Liver (tissue), 9 donors: Measurements from ENCODE around the gene TSPYL6. TPM values are rescaled to one million over a fixed set of nuclear protein-coding genes. Genes with fewer than 3 reads are reported as not detected.

ENCODE experiments used
- DNase-seq: peaks from one replicate; pipeline ENCODE4 v3.0.0-alpha.2; 2017; ENCODE audit warnings: low spot score
- H3K27ac ChIP-seq, 2 donors: one replicate each; pipeline ENCODE4 v1.7.0; 2013; ENCODE audit warnings: inconsistent platforms in 2 of 2, low read length in 2 of 2, control low read depth in 1 of 2, low read depth in 1 of 2, mild to moderate bottlenecking in 1 of 2
- H3K27me3 ChIP-seq, 4 donors: one replicate each; pipeline versions ENCODE4 v1.6.1 to v1.7.0; 2013; ENCODE audit warnings: low read length in 3 of 4, inconsistent platforms in 1 of 4, mild to moderate bottlenecking in 1 of 4, moderate library complexity in 1 of 4; ENCODE audit not compliant: control insufficient read depth in 4 of 4, insufficient read depth in 4 of 4
- H3K36me3 ChIP-seq, 4 donors: one replicate each; pipeline versions ENCODE4 v1.6.1 to v1.7.0; 2013; ENCODE audit warnings: low read length in 3 of 4, mild to moderate bottlenecking in 3 of 4, low read depth in 1 of 4, moderate library complexity in 1 of 4; ENCODE audit not compliant: control insufficient read depth in 4 of 4, insufficient read depth in 3 of 4
- H3K4me1 ChIP-seq, 4 donors: one replicate each; pipeline versions ENCODE4 v1.6.1 to v1.7.0; 2013; ENCODE audit warnings: low read length in 3 of 4, mild to moderate bottlenecking in 3 of 4, moderate library complexity in 1 of 4; ENCODE audit not compliant: control insufficient read depth in 4 of 4, insufficient read depth in 4 of 4
- H3K4me3 ChIP-seq, 3 donors: one replicate each; pipeline versions ENCODE4 v1.6.1 to v1.7.0; 2013; ENCODE audit warnings: low read length in 3 of 3, control low read depth in 1 of 3, low read depth in 1 of 3, mild to moderate bottlenecking in 1 of 3
- H3K9ac ChIP-seq, 2 donors: one replicate each; pipeline ENCODE4 v1.7.0; 2013; ENCODE audit warnings: low read length in 2 of 2, mild to moderate bottlenecking in 2 of 2, moderate library complexity in 2 of 2, control low read depth in 1 of 2, low read depth in 1 of 2
- H3K9me3 ChIP-seq, 4 donors: one replicate each; pipeline versions ENCODE4 v1.6.1 to v1.7.0; 2013; ENCODE audit warnings: low read length in 3 of 4; ENCODE audit not compliant: control insufficient read depth in 4 of 4
- CTCF ChIP-seq: fragments of 150-350 bp; IDR thresholded peaks from 2 replicates; pipeline ENCODE4 v1.5.1; 2017; ENCODE audit warnings: improper control_type of control experiment, low read depth, low read length; ENCODE audit not compliant: missing input control
- FOXA1 ChIP-seq: IDR thresholded peaks from 2 replicates; pipeline ENCODE4 v1.6.1; 2016; ENCODE audit warnings: antibody characterized with exemption
- FOXA2 ChIP-seq: IDR thresholded peaks from 2 replicates; pipeline ENCODE4 v1.6.1; 2016; ENCODE audit warnings: antibody characterized with exemption
- GABPA ChIP-seq, 2 donors: IDR thresholded peaks in 1 of 2; conservative IDR thresholded peaks in 1 of 2; 2 replicates each; pipeline ENCODE4 v1.6.1; 2016; ENCODE audit warnings: antibody characterized with exemption in 2 of 2, mild to moderate bottlenecking in 1 of 2, moderate library complexity in 1 of 2
- HNF4A ChIP-seq, 2 donors: conservative IDR thresholded peaks; 2 replicates each; pipeline ENCODE4 v1.6.1; 2016; ENCODE audit warnings: antibody characterized with exemption in 2 of 2, mild to moderate bottlenecking in 2 of 2
- HNF4G ChIP-seq: IDR thresholded peaks from 2 replicates; pipeline ENCODE4 v1.6.1; 2016; ENCODE audit warnings: antibody characterized with exemption
- JUND ChIP-seq, 2 donors: IDR thresholded peaks; 2 replicates each; pipeline ENCODE4 v1.6.1; 2016; ENCODE audit warnings: antibody characterized with exemption in 2 of 2
- NR2F2 ChIP-seq: IDR thresholded peaks from 2 replicates; pipeline ENCODE4 v1.6.1; 2016; ENCODE audit warnings: antibody characterized with exemption
- RAD21 ChIP-seq, 2 donors: IDR thresholded peaks; 2 replicates each; pipeline ENCODE4 v1.6.1; 2016; ENCODE audit warnings: antibody characterized with exemption in 2 of 2, mild to moderate bottlenecking in 2 of 2
- RXRA ChIP-seq, 2 donors: IDR thresholded peaks; 2 replicates each; pipeline ENCODE4 v1.6.1; 2017 to 2018; ENCODE audit warnings: antibody characterized with exemption in 2 of 2, mild to moderate bottlenecking in 1 of 2
- SP1 ChIP-seq: IDR thresholded peaks from 2 replicates; pipeline ENCODE4 v1.6.1; 2018; ENCODE audit warnings: antibody characterized with exemption, mild to moderate bottlenecking
- TAF1 ChIP-seq: conservative IDR thresholded peaks from 2 replicates; pipeline ENCODE4 v1.6.1; 2016; ENCODE audit warnings: antibody characterized with exemption, mild to moderate bottlenecking
- YY1 ChIP-seq: IDR thresholded peaks from 2 replicates; pipeline ENCODE4 v1.6.1; 2016; ENCODE audit warnings: antibody characterized with exemption, mild to moderate bottlenecking
- ZBTB33 ChIP-seq: IDR thresholded peaks from 2 replicates; pipeline ENCODE4 v1.6.1; 2016; ENCODE audit warnings: antibody characterized with exemption
- WGBS: extraction: QIAGEN DNeasy Blood & Tissue Kit; methylation state at CpG from one replicate; pipeline ENCODE4 v1.1.7; 2013; 5-methylcytosine and 5-hydroxymethylcytosine counted together
- polyA plus RNA-seq, 2 donors: library from polyadenylated mRNA; stranded (reverse) in 1 of 2; unstranded in 1 of 2; fragments of 200-250 nt in 1 of 2; fragments of >200 nt in 1 of 2; fragmentation: Nextera tagmentation in 1 of 2; extraction: Ambion mirVana in 1 of 2; gene quantifications; one replicate each; pipeline versions ENCODE4 v1.2.1 to v1.2.3, GENCODE V29; 2013 to 2015
- total RNA-seq, 2 donors: library from RNA; depleted of rRNA; stranded (reverse); fragments of >200 nt; gene quantifications; one replicate each; pipeline ENCODE4 v1.2.3, GENCODE V29; 2014
- TF ChIP-seq, protein P1 (sequence below): IDR thresholded peaks from 2 replicates; pipeline ENCODE4 v1.6.1; 2016; ENCODE audit warnings: antibody characterized with exemption
- TF ChIP-seq, protein P2 (sequence below): IDR thresholded peaks from 2 replicates; pipeline ENCODE4 v1.6.1; 2016; ENCODE audit warnings: antibody characterized with exemption, mild to moderate bottlenecking
- donor health status: healthy.
- donor health status: healthy.
- donor health status: healthy.
- donor health status: healthy.
- donor health status: healthy.

TSPYL6 gene
- total and polyA plus RNA-seq, 4 donors = under 0.01 to 0.04 TPM; not detected in 2

GRCh38 chr2:54259413-54260240 lies 3.6 kb upstream of the TSPYL6 start:
- Histone ChIP-seq H3K9me3 (peaks cover 0 to 3% (median 0%) of the 10 kb centered on the region in 4 donors), H3K27ac (no peak overlapping the region), H3K36me3 (no peaks in the 10 kb centered on the region), H3K27me3 (no peaks in the 10 kb centered on the region), H3K9ac (no peak overlapping the region), H3K4me1 (no peaks in the 10 kb centered on the region), H3K4me3 (no peak overlapping the region)
- 93% methylated on average over 6 of the region's 6 CpGs for WGBS
- DNase-seq = no peak
- TF ChIP-seq CTCF (no peak), YY1 (no peak), GABPA (IDR thresholded peaks at IDR 0.05 in 1 of 2, conservative IDR thresholded peaks at IDR 0.05 in 1 of 2) (no peak), HNF4A (conservative IDR thresholded peaks at IDR 0.05) (no peak), SP1 (no peak), RXRA (IDR thresholded peaks at IDR 0.05) (no peak), HNF4G (no peak), ZBTB33 (no peak), RAD21 (IDR thresholded peaks at IDR 0.05) (no peak)
- TF ChIP-seq, protein P1, sequence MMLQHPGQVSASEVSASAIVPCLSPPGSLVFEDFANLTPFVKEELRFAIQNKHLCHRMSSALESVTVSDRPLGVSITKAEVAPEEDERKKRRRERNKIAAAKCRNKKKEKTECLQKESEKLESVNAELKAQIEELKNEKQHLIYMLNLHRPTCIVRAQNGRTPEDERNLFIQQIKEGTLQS = no peak

DNA sequence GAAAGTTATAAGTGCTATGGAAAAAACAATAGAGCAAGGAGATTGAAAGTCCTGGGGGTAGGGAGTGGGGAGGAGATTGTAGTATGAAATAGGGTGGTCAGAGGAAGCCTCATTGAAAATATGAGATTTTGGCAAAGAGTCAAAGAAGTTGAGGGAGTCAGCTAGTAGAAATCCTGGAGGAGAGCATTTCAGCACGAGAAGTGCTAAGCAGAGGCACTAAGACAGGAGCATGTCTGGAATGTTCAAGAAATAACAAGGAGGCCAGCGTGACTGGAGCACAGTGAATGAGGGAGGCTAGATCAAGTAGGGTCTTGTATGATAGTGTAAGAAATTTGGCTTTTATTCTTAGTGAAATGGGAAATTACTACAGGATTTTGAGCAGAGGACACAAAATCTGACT lies 2.1 kb upstream of the TSPYL6 start:
- H3K27ac ChIP-seq = no peak overlapping the region
- no peaks in the 10 kb centered on the region for H3K27me3 ChIP-seq
- H3K36me3 ChIP-seq = no peaks in the 10 kb centered on the region
- DNase-seq = no peak
- H3K4me1 ChIP-seq = no peaks in the 10 kb centered on the region
- WGBS = 92% methylated on average over 2 of the region's 2 CpGs
- no peak overlapping the region for H3K4me3 ChIP-seq
- H3K9me3 ChIP-seq = peaks cover 0 to 3% (median 0%) of the 10 kb centered on the region in 4 donors
- no peak overlapping the region for H3K9ac ChIP-seq
- TF ChIP-seq, protein P2, sequence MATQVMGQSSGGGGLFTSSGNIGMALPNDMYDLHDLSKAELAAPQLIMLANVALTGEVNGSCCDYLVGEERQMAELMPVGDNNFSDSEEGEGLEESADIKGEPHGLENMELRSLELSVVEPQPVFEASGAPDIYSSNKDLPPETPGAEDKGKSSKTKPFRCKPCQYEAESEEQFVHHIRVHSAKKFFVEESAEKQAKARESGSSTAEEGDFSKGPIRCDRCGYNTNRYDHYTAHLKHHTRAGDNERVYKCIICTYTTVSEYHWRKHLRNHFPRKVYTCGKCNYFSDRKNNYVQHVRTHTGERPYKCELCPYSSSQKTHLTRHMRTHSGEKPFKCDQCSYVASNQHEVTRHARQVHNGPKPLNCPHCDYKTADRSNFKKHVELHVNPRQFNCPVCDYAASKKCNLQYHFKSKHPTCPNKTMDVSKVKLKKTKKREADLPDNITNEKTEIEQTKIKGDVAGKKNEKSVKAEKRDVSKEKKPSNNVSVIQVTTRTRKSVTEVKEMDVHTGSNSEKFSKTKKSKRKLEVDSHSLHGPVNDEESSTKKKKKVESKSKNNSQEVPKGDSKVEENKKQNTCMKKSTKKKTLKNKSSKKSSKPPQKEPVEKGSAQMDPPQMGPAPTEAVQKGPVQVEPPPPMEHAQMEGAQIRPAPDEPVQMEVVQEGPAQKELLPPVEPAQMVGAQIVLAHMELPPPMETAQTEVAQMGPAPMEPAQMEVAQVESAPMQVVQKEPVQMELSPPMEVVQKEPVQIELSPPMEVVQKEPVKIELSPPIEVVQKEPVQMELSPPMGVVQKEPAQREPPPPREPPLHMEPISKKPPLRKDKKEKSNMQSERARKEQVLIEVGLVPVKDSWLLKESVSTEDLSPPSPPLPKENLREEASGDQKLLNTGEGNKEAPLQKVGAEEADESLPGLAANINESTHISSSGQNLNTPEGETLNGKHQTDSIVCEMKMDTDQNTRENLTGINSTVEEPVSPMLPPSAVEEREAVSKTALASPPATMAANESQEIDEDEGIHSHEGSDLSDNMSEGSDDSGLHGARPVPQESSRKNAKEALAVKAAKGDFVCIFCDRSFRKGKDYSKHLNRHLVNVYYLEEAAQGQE = no peak
- TF ChIP-seq FOXA1 = no peak
- TF ChIP-seq NR2F2 = no peak
- no peak for TF ChIP-seq CTCF
- TF ChIP-seq, protein P1 = no peak
- no peak for TF ChIP-seq JUND (IDR thresholded peaks at IDR 0.05)
- no peak for TF ChIP-seq TAF1
- no peak for TF ChIP-seq GABPA (IDR thresholded peaks at IDR 0.05 in 1 of 2, conservative IDR thresholded peaks at IDR 0.05 in 1 of 2)
- TF ChIP-seq SP1 = no peak
- no peak for TF ChIP-seq FOXA2
